ENCODE results near the gene ACSM3.

The ACSM3 gene

DNA sequence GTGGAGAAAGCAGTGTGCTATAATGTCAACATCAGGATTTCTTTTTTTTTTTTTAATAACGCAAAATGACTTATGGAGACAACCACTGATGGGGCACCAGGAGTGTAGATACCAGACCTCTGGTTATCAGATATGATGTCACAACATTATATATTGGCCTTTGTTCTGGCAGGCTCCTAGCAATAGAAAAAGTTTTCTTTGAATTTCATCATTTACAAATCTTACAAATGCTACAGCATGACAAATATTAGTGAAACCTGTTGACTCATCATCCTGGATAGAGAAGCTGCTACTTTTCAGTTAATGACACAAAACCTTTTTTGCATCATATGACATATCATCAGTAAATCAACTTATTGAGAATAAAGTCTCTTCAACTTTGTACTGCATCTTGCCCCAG, 28.3 kb upstream of the ACSM3 start:
- H3K36me3 ChIP-seq (replicated peaks; ENCODE audit: low read depth, low read length), result peaks cover 49% of the 10 kb centered on the region
- H3K79me2 ChIP-seq (ENCODE audit: low read length), result peaks cover 27% of the 10 kb centered on the region
- H2AFZ ChIP-seq (ENCODE audit: low read depth, low read length), result no peak overlapping the region
- no peaks in the 10 kb centered on the region for H3K9me3 ChIP-seq (ENCODE audit: insufficient read depth, low read length)
- no peaks in the 10 kb centered on the region for H3K27me3 ChIP-seq (ENCODE audit: low read depth, low read length)
- no peak overlapping the region for H3K4me3 ChIP-seq (ENCODE audit: low read length)
- no peak overlapping the region for H3K27ac ChIP-seq (ENCODE audit: low read length)
- TF ChIP-seq, protein P1, sequence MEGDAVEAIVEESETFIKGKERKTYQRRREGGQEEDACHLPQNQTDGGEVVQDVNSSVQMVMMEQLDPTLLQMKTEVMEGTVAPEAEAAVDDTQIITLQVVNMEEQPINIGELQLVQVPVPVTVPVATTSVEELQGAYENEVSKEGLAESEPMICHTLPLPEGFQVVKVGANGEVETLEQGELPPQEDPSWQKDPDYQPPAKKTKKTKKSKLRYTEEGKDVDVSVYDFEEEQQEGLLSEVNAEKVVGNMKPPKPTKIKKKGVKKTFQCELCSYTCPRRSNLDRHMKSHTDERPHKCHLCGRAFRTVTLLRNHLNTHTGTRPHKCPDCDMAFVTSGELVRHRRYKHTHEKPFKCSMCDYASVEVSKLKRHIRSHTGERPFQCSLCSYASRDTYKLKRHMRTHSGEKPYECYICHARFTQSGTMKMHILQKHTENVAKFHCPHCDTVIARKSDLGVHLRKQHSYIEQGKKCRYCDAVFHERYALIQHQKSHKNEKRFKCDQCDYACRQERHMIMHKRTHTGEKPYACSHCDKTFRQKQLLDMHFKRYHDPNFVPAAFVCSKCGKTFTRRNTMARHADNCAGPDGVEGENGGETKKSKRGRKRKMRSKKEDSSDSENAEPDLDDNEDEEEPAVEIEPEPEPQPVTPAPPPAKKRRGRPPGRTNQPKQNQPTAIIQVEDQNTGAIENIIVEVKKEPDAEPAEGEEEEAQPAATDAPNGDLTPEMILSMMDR (IDR thresholded peaks at IDR 0.05; ENCODE audit: low read depth, low read length), result no peak
- TF ChIP-seq EZH2phosphoT487 (IDR thresholded peaks at IDR 0.05; ENCODE audit: low read depth), result no peak
- H3K9ac ChIP-seq (ENCODE audit: low read length), result no peak overlapping the region
- no peak overlapping the region for H3K4me2 ChIP-seq (ENCODE audit: low read length)
- H3K4me1 ChIP-seq (ENCODE audit: low read length), result peaks cover 8% of the 10 kb centered on the region
- H4K20me1 ChIP-seq (ENCODE audit: insufficient read depth, low read length), result peaks cover 14% of the 10 kb centered on the region

DNA sequence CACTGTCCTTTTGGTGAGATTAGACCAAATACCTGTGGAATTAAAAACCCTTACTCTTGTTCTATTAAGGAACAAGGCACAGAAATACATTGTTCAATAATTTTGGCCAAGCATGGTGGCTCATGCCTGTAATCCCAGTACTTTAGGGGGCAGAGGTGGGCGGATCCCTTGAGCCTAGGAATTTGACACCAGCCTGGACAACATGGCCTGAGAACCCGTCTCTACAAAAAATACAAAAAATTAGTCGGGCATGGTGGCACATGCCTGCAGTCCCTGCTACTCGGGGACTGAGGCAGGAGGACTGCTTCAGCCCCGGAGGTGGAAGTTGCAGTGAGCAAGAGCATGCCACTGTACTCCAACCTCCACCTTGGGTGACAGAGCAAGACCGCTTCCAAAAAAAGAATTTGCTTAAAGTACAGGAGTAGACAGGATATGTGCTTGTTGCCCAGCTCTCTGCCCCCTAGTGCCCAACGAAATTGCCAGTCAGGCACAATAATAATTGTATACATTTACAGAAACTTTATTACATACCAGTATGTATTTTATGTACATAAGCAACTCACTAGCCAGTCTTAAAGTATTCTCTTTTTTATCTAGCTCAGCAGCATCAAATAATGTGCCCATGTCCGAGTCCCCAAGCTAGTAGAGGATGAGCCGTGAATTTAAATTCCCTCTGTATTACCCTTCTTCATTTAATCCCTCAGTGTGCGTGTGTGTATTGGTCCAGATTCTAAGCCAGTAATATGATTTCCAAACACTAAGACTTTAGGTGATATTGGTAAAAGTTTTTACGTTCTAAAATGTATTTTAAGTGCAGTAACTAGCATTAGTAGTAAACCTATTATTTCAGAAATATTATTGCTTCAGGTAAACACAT, 23.6 kb upstream of the ACSM3 start:
- Histone ChIP-seq H3K27ac (ENCODE audit: low read length) (no peak overlapping the region), H3K9ac (ENCODE audit: low read length) (peak overlapping the region; percentile 75), H3K36me3 (replicated peaks; ENCODE audit: low read depth, low read length) (peaks cover 32% of the 10 kb centered on the region), H3K79me2 (ENCODE audit: low read length) (peaks cover 35% of the 10 kb centered on the region), H3K27me3 (ENCODE audit: low read depth, low read length) (no peaks in the 10 kb centered on the region), H3K4me2 (ENCODE audit: low read length) (peak overlapping the region; percentile 84), H3K9me3 (ENCODE audit: insufficient read depth, low read length) (no peaks in the 10 kb centered on the region), H2AFZ (ENCODE audit: low read depth, low read length) (no peak overlapping the region), H3K4me3 (ENCODE audit: low read length) (peak overlapping the region; percentile 99), H4K20me1 (ENCODE audit: insufficient read depth, low read length) (peaks cover 20% of the 10 kb centered on the region), H3K4me1 (ENCODE audit: low read length) (peaks cover 25% of the 10 kb centered on the region)
- TF ChIP-seq, protein P1 (IDR thresholded peaks at IDR 0.05; ENCODE audit: low read depth, low read length), result peak; percentile 53
- no peak for TF ChIP-seq EZH2phosphoT487 (IDR thresholded peaks at IDR 0.05; ENCODE audit: low read depth)

DNA sequence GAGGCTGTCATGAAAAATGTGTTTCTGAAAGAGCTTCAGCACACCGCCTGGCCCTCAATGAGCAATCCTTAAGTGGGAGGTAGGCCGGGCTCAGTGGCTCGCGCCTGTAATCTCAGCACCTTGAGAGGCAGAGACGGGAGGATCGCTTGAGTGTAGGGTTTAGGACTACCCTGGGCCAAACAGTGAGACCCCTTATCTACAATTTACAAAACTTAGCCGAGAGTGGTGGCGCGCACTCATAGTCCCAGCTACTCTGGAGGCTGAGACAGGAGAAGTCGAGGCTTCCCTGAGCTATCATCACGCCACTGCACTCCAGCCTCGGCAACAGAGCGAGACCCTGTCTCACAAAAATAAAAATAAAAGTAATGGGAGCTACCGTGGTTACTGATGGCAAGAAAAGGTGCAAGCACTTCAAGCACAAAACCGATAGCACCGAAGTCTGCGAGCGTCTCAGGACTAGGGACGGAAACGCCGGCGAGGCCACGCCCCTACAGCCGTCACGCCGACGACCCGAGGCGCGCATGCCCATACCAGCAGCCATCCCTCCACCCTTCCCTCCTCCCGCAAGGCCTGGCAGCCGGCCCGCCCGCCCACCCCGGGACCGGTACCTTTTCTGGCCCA, 22.8 kb upstream of the ACSM3 start:
- TF ChIP-seq EZH2phosphoT487 (IDR thresholded peaks at IDR 0.05; ENCODE audit: low read depth), result no peak
- TF ChIP-seq, protein P1 (IDR thresholded peaks at IDR 0.05; ENCODE audit: low read depth, low read length), result no peak
- peak overlapping the region; percentile 99 for H3K4me3 ChIP-seq (ENCODE audit: low read length)
- H3K9ac ChIP-seq (ENCODE audit: low read length), result peak overlapping the region; percentile 97
- no peaks in the 10 kb centered on the region for H3K9me3 ChIP-seq (ENCODE audit: insufficient read depth, low read length)
- peaks cover 35% of the 10 kb centered on the region for H3K79me2 ChIP-seq (ENCODE audit: low read length)
- peak overlapping the region; percentile 90; the same call in 1 of the 2 replicates for H2AFZ ChIP-seq (ENCODE audit: low read depth, low read length)
- peaks cover 31% of the 10 kb centered on the region for H3K4me1 ChIP-seq (ENCODE audit: low read length)
- H3K36me3 ChIP-seq (replicated peaks; ENCODE audit: low read depth, low read length), result peaks cover 27% of the 10 kb centered on the region
- H3K4me2 ChIP-seq (ENCODE audit: low read length), result peak overlapping the region; percentile 84
- H3K27me3 ChIP-seq (ENCODE audit: low read depth, low read length), result no peaks in the 10 kb centered on the region
- H4K20me1 ChIP-seq (ENCODE audit: insufficient read depth, low read length), result peaks cover 20% of the 10 kb centered on the region
- peak overlapping the region; percentile 87 for H3K27ac ChIP-seq (ENCODE audit: low read length)
